ES-I3 (cell line): ENCODE results near the gene RCOR2.

ENCODE experiments used
- H3K36me3 ChIP-seq: 2 replicates; pipeline ENCODE4 v1.6.1; 2013; ENCODE audit warnings: mild to moderate bottlenecking, low read length, control low read depth, moderate library complexity; ENCODE audit not compliant: insufficient read depth
- H3K4me1 ChIP-seq: 2 replicates; pipeline ENCODE4 v1.6.1; 2013; ENCODE audit warnings: mild to moderate bottlenecking, control low read depth, low read length; ENCODE audit not compliant: insufficient read depth
- H3K9ac ChIP-seq: 2 replicates; pipeline ENCODE4 v1.6.1; 2013; ENCODE audit warnings: low read depth, mild to moderate bottlenecking, low read length, moderate library complexity
- H3K9me3 ChIP-seq: 2 replicates; pipeline ENCODE4 v1.6.1; 2013; ENCODE audit warnings: mild to moderate bottlenecking, low read length, moderate library complexity; ENCODE audit not compliant: control insufficient read depth, insufficient read depth

RCOR2 gene

GRCh38 chr11:63887386-63887999 is 29.5 kb downstream of the RCOR2 start:
- H3K4me1 ChIP-seq = peaks cover 13% of the 10 kb centered on the region
- no peak overlapping the region for H3K9ac ChIP-seq
- H3K36me3 ChIP-seq = no peaks in the 10 kb centered on the region
- H3K9me3 ChIP-seq = no peaks in the 10 kb centered on the region

DNA sequence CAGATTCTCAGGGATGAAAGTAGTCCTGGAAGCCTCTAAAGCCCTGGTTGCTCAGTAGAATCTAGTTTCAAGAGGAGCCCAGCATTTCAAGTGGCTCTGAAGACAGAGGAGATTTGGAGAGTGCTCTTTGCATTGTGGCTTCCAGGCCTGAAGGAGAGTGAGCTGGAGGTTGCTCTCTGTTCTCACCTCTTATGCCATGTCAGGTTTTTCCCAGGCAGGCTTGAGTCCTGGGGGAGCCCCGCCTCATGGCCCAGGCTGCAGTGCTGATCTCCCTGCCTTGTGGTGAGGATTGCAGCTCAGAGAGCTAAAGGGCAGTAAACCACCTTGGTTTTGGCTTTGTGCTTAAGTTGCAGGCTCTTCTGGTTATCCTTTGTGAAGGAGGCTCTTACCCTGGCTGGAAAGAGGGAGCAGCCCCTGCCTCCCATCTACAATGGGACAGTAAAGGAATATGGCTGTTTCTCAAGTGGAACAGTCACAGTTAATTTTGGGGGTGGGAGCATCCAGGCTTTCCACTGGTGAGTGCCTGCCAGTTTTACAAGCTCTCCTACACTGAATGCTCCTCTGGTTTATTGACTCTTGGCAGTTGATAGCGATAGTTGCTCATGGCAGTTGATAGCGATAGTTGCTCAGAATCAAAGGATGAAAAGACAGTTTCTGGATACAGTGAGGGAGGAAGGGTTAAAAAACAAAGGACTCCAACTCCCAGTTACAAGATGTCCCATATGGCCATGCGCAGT is 32.6 kb downstream of the RCOR2 start:
- Histone ChIP-seq H3K9me3 (no peaks in the 10 kb centered on the region), H3K9ac (no peak overlapping the region), H3K4me1 (peaks cover 25% of the 10 kb centered on the region), H3K36me3 (no peaks in the 10 kb centered on the region)

GRCh38 chr11:63883791-63884190 is 33.2 kb downstream of the RCOR2 start:
- Histone ChIP-seq H3K9me3 (no peaks in the 10 kb centered on the region), H3K36me3 (no peaks in the 10 kb centered on the region), H3K4me1 (peaks cover 28% of the 10 kb centered on the region), H3K9ac (no peak overlapping the region)

DNA sequence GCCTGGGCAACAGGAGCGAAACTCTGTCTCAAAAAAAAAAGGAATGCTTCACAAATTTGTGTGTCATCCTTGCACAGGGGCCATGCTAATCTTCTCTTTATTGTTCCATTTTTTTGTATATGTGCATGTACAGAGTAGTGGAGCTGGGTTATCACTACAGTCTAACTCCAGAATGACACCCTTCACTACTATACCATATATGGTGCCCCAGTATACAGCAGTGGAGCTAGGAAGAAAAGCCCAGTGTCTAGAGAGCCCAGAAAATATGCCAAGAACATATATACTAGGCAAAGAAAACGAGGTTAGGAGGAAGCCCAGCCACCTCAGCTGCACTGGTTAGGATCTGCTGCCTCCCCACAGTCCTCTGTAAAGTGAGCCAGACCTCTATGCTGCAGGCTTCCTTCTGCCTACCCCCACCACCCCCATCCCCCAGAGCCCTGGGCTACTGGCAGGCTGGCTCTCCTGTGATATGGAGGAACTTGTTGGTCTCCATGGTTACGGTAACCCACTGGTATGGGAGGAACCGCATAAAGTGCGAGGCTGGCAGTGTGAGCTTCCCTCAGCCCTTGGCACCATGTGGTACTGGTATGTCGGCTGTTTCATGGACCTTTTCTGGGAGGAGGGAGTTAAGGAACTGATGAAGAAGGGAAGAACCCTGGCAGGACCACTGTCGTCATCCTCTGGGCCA is 34.3 kb downstream of the RCOR2 start:
- peaks cover 31% of the 10 kb centered on the region for H3K4me1 ChIP-seq
- H3K36me3 ChIP-seq = no peaks in the 10 kb centered on the region
- no peak overlapping the region; the same call in 1 of the 2 replicates for H3K9ac ChIP-seq
- H3K9me3 ChIP-seq = no peaks in the 10 kb centered on the region

GRCh38 chr11:63880403-63880790 is 36.6 kb downstream of the RCOR2 start:
- Histone ChIP-seq H3K4me1 (peaks cover 21% of the 10 kb centered on the region), H3K9me3 (no peaks in the 10 kb centered on the region), H3K9ac (no peak overlapping the region), H3K36me3 (no peaks in the 10 kb centered on the region)

DNA sequence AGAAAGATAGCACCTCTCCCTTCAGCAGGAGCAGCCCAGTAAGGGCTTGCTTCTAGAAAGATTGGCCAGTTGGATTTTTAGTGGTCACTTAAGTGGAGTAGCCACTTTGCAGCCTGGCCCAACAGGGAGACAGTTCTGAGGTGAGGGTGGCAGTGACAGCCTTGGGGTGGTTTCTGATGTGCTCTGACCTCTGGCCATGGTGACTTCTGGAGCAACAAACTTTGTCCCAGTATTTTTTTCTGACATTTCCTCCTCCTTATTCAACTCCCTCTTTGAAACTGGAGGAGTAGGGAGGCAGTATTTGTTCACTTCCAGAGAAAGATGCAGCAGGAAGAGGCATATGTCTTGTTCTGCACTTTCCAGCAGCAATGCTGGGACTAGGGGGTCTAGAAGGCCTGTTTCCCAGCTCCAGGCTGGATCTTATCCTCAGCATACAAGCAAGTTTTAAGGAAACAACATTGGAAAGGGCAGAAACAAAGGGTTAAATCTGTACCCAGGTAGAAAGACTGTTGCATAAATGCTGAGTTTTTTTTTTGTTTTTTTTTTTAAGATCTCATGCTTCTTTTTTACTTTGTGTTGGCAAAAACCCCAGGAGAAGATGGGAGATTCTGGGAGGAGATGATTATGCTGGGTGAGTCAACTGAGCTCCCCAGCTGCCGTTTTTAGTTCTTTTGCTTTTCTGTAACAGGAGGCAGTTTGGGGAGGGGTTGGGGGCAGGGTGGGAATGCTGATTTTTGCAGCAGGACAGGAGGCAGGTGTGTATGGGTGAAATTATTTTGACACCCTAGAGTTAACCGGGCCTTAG is 37.2 kb downstream of the RCOR2 start:
- Histone ChIP-seq H3K36me3 (no peaks in the 10 kb centered on the region), H3K9me3 (no peaks in the 10 kb centered on the region), H3K4me1 (peaks cover 21% of the 10 kb centered on the region), H3K9ac (no peak overlapping the region)

- Histone ChIP-seq H3K9me3 (no peaks in the 10 kb centered on the region), H3K9ac (no peak overlapping the region), H3K4me1 (peaks cover 26% of the 10 kb centered on the region), H3K36me3 (no peaks in the 10 kb centered on the region)
Observed at GRCh38 chr11:63877658-63878241, 39.2 kb downstream of the RCOR2 start.

GRCh38 chr11:63876616-63877015 is 40.3 kb downstream of the RCOR2 start:
- Histone ChIP-seq H3K4me1 (peaks cover 35% of the 10 kb centered on the region), H3K9me3 (no peaks in the 10 kb centered on the region), H3K9ac (no peak overlapping the region), H3K36me3 (no peaks in the 10 kb centered on the region)

GRCh38 chr11:63875506-63876065 is 41.4 kb downstream of the RCOR2 start:
- Histone ChIP-seq H3K4me1 (peaks cover 35% of the 10 kb centered on the region), H3K36me3 (no peaks in the 10 kb centered on the region), H3K9ac (no peak overlapping the region), H3K9me3 (no peaks in the 10 kb centered on the region)

GRCh38 chr11:63874511-63874910 is 42.5 kb downstream of the RCOR2 start:
- Histone ChIP-seq H3K4me1 (peaks cover 25% of the 10 kb centered on the region), H3K9me3 (no peaks in the 10 kb centered on the region), H3K9ac (no peak overlapping the region), H3K36me3 (no peaks in the 10 kb centered on the region)

DNA sequence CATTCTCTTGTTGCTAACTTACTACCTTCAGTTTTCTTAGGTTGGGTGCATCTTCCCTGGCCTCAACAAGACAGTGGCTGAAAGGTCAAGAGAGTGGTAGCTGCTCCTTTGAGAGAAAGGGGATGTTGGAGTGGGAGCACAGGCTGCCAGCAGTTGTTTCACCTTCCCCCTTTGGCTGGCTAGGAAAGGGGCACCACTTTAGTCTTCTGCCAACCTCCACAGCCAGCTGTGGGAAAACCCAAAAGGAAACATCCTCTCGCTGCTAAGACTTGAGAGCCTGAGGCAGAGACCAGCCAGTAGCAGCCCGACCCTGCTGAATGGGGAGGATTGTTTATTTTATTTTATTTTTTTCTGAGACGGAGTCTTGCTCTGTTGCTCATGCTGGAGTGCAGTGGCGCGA is 43.7 kb downstream of the RCOR2 start:
- Histone ChIP-seq H3K4me1 (peaks cover 27% of the 10 kb centered on the region), H3K36me3 (peaks cover 4% of the 10 kb centered on the region; the same call in 1 of the 2 replicates), H3K9ac (no peak overlapping the region), H3K9me3 (no peaks in the 10 kb centered on the region)

DNA sequence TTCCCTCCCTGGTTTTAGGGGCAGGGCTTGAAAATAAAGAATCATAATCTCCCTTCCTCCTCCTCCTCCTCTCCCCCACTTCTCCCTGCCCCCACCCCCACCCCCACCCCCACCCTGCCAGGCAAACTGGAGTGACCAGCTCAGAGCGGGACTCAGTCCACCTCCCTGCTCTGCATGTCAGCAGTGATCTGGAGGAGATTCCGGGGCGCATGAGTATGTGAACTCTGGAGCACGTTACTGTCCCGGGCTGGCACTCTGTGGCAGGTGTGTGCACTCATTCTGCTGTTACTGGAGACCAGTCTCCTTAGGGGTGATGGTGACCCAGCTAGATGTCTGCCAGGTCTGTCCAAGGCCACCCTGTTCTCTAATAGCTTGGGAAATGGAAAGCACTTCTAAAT is 44.2 kb downstream of the RCOR2 start:
- peaks cover 24% of the 10 kb centered on the region for H3K4me1 ChIP-seq
- H3K36me3 ChIP-seq = peaks cover 4% of the 10 kb centered on the region; the same call in 1 of the 2 replicates
- H3K9me3 ChIP-seq = no peaks in the 10 kb centered on the region
- H3K9ac ChIP-seq = no peak overlapping the region

GRCh38 chr11:63871962-63872799 is 44.8 kb downstream of the RCOR2 start:
- peaks cover 4% of the 10 kb centered on the region; the same call in 1 of the 2 replicates for H3K36me3 ChIP-seq
- no peaks in the 10 kb centered on the region for H3K9me3 ChIP-seq
- no peak overlapping the region for H3K9ac ChIP-seq
- H3K4me1 ChIP-seq = peaks cover 21% of the 10 kb centered on the region
